ENCODE data around the gene RIPOR3.
"Not testable (repeated sequence)": the region's sequence is repeated elsewhere in the genome, so short reads cannot be mapped to it uniquely, and the experiment has no call there.

Gene RIPOR3

DNA sequence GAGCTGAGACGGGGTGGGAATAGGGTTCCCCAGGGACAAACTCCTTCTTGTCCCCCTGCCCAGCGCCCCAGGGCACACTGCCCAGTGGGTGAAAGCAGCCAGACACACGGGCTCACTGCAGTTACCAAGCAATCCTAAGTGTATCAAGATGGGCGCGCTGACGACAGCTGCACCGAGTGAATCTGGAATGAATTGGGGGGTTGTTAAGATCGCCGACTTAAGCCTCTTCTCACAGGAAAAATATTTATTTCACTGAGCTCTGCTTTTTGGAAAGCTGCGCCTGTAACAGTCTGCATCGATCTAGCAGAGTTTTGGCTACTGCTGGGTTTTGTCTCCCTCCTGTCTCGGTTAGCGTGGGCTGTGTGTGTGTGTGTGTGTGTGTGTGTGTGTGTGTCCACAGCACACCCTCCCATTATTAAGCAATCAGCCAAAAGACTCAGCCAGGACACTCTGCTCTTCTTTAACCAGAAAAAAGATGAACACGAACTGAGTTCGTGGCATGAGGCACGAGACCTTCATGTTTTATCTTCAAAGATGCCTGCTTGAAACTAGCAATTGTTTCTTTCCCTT, 35.9 kb downstream of the RIPOR3 start:
- DNase-seq (ENCODE audit: low read depth): no peak

DNA sequence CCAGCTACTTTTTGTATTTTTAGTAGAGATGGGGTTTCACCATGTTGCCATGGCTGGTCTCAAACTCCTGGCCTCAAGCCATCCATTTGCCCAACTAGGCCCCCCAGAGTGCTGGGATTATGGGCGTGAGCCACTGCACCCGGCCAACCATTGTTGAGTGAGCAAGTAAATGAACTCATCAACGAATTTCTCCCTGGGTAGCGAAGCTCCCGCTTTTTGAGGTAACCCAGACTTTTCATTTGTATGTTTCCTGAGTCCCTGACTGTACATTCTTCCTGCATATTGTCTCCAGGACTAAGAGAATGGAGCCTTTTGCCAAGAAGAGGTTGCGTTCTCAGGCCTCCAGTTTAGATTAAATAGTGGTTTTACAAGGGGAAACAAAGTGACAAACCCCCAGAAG, 36.4 kb downstream of the RIPOR3 start:
- no peak for DNase-seq (ENCODE audit: low read depth)

DNA sequence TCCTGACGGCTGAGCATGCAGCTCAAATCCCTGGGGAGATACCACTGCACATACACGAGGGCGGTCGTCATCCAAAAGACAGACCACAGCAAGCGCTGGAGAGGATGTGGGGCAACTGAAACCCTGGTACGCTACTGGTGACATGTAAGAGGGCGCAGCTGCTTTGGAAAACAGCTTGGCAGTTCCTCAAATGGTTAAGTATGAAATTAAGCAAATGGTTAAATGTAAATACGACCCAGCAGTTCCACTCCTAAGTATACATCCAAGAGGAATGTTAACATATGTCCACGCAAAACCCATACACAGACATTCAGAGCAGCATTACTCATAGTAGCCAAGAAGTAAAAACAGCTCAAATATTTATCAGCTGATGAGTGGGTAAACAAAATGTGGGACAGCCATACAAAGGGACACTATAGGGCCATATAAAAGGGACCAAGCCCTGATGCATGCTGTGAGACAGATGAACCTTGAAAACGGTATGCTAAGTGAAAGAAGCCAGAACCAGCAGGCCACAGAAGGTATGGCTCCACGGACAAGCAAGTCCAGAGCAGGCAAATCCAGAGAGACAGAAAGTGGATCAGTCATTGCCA, 38.5 kb downstream of the RIPOR3 start:
- no peak for DNase-seq (ENCODE audit: low read depth)

DNA sequence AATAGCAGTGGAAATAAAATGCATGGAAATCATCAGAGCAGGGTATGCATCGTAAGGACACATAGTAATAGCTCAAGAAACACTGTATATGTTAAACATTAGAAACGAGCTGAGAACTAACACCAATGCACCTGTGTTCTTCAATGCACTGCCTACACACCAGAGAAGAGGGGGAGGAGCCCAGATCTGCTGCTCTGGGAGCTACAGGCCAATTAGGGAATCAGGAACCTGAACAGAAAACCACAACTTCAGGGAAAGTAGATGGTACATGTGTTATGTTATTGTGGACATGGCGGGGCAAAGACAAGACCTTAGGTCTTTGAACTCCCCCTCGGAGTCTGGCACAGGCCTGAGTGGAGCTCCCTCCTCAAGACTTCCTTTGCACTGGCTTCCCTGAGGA, 39.7 kb downstream of the RIPOR3 start:
- DNase-seq (ENCODE audit: low read depth): no peak

DNA sequence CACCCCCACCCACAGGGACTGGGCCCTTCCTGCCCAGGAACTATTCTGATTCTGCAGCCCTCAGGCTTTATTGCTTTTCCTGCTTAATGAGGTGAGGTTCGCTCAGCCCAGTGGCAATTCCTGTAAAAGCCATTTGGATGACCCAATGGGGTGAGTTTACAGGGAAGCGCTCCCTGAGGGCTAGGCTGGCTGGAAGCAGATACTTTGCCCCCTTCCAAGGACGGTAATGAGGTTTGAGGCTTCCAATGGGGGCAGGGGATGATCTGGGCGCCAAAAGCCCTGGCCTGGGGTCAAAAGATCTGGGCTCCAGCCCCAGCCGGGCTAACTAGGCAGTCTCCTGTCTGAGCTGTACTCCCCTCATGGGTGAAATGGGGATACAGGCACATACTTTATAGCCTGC, 41.8 kb downstream of the RIPOR3 start:
- DNase-seq (ENCODE audit: low read depth): no peak

DNA sequence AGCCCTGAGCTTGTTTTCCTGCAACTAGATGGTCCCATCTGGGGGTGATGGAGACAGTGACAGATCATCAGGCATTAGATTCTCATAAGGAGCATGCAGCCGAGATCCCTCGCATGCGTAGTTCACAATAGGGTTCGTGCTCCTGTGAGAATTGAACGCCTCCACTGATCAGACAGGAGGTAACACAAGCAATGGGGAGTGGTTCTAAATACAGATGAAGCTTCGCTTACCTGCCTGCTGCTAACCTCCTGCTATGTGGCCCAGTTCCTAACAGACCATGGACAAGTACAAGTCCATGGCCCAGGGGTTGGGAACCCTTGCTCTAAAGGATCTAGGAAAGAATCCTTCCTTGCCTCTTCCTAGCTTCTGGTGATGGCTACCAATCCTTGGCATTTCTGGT, 42.7 kb downstream of the RIPOR3 start:
- no peak for DNase-seq (ENCODE audit: low read depth)

DNA sequence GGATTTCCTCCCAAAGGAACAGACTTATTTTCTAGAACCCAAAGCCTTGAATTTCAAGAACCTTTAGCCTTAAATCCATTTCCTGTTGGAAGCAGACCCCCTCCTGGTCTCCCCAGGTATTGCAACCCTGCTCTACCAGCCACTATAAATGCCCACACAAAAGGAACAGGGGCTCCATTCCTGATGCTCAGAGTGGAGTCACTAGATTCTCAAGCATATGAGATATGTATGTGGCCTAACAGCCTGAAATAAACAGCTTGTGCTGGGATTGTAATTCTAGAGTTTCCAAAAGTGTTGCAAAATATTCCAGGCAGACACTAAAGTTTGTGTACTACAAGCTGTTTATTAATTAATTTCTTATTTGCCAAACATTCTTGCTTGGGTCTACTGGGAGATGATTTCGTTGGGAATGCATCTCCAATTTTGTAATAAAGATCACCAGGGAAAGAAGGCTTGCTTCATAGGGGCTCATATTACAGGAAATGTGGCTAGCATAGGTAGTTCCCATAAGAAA, 44.8 kb downstream of the RIPOR3 start:
- no peak for DNase-seq (ENCODE audit: low read depth)

DNA sequence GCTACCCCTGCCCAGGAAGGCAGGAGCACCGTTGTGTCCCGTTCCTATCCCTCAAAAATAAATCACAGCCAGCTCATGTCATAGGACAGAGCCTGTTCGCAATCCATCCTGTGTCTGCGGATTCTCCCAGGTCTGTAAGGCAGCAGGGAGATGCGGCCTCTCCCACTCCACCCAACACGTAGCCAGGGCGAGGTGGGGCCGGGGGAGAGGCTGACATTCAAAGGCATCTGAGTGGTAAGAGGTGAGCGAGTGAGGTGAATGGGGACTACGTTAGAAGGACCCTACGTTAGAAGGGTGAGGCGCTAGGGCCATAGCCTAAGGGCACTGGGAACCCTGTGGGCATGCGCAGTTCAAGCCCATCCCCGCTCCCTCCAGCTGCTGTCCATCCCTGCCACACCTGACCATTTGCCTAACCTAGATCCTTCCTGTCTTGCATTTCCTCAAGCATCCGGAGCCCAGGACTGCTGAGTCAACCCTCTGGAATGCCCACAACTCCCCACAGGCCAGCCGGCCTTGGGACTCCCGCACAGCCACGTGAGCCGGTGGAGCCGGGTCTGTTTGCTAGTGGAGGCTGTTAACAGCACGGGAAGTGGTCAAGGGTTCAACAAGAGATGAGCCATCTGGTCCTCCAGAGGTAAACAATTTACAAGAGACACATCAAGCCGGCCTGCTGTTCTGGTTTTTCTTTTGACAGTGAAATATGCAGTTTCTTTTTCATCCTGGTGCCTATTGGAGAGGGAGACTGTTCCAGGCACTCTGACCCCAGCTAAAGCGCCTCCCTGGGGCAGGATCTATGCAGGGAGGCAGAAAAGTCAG, 45.9 kb downstream of the RIPOR3 start:
- no peak for DNase-seq (ENCODE audit: low read depth)

DNA sequence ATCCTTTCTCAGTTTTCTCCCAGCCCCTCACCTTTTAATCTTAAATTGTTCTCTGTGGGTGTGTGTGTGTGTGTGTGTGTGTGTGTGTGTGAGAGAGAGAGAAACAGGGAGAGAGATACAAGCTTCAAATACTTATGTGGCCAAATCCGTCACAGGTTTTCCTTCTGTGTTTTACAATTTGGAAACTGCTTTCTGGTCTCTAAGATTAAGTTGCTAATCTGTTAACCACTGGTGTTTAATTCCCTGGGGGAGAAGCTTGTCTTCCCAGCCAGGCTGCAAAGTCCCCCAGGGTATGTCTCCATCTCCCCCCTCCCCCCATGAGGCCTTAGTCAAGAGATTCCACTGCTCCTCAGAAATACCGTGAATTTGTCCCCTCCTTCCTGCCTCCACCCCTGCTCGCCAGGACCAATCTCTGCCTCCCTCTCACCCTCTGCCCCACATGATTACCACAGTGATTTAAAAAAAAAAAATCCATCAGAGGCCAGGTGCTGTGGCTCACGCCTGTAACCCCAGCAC, 49.0 kb downstream of the RIPOR3 start:
- DNase-seq (ENCODE audit: low read depth): no peak

DNA sequence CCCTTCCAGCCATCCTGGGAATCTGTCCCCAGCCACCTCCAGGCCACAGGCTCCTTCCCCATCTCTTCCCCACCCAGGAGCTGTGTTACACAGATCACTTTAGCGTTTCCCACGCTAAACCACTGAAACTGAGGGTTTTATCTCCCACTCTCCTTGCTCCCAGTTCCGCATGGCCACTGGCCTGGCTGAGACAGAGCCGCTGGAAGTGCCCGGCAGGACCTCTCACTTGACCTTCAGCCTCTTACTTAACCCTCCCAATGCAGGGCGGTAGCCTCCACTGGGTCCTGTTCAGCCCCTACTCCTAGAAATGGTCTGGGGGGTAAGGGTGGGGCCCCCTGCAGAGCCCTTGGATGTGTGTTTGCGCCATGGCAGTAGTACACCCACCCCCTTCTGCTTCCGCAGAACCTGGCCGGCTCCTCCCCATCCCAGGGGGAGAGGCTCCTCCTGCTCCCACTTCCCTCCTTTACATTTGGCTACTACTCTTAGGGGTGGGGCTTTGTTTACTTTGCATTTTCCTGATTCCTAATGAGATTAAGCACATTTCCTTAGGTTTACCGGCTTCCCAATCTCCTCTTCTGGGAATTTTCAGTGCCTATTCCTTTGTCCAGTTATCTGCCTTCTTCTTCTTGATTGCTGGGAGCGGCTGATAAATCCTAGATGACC, 49.6 kb downstream of the RIPOR3 start:
- not testable (repeated sequence) for DNase-seq (ENCODE audit: low read depth)

DNA sequence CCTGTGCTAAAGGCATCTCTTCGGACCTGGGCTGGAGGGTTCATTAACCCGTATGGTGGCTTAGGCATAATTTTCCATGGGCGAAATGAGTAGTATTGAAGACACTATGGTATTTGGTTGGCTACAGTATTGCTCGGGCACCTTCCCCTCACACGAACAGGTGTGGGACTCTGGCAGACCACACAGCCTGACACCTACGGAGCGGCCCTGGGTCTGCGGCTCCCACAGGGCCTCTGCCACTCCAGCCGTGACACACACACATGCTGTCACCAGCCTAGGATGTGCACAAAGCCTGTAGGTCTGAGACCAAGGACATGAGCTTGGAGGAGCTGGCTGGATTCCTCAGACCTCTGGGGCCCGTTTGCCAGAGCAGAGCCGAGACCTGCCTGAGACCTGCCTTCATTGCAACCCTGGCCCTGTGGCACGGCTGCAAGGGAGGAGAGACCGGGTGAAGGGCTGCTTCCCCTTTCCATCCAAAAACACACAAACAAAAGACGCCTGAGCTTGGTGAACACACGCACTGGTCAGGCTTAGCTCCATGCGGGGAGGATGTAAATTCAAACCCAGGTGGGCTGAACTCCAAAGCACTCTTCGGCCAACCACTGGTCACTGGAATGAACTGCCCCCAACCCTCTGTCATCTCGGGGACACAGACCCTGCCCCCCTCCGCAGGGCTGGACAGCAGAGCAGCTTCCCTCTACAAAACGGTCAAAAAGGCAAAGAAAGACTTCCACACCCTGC, 51.2 kb downstream of the RIPOR3 start:
- DNase-seq (ENCODE audit: low read depth): not testable (repeated sequence)

DNA sequence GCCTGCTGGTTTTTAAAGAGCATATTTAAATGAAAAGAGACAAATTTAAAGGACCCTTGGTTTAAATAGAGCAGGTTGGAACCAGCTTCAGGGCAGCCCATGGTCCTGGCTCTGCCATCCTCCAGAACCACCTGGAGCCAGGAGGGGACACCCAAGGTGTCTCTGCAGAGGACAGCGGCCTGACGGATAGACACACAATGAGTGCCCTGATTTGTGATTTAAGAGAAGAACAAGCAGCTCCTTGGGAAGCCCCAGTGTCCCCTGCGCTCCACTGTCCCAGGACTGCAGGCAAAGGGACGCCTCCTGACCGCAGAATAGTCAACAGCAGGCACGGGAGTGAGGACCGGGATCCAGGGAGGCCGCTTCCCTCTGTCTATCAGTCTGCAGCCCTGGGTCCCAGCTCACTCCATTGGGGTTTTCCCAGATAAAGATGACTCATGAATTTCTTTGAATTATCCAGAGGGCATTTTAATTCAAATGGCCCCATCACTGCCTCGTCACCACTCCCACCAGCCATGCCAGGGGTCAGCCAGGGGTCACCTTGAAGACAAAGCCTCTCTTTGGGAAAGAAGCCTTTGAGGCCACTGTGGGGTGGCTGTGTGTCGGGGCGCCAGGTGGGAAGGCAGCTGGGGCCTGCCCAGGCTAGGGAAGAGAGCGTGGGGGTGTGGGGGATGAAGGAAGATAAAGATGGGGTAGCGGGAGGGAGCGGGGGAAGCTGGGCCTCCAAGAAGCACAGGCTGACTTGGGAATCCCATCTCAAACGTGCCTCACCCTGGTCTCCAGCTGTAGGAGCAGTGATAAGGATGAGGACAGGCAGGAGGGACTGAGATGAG, 53.1 kb downstream of the RIPOR3 start:
- not testable (repeated sequence) for DNase-seq (ENCODE audit: low read depth)

DNA sequence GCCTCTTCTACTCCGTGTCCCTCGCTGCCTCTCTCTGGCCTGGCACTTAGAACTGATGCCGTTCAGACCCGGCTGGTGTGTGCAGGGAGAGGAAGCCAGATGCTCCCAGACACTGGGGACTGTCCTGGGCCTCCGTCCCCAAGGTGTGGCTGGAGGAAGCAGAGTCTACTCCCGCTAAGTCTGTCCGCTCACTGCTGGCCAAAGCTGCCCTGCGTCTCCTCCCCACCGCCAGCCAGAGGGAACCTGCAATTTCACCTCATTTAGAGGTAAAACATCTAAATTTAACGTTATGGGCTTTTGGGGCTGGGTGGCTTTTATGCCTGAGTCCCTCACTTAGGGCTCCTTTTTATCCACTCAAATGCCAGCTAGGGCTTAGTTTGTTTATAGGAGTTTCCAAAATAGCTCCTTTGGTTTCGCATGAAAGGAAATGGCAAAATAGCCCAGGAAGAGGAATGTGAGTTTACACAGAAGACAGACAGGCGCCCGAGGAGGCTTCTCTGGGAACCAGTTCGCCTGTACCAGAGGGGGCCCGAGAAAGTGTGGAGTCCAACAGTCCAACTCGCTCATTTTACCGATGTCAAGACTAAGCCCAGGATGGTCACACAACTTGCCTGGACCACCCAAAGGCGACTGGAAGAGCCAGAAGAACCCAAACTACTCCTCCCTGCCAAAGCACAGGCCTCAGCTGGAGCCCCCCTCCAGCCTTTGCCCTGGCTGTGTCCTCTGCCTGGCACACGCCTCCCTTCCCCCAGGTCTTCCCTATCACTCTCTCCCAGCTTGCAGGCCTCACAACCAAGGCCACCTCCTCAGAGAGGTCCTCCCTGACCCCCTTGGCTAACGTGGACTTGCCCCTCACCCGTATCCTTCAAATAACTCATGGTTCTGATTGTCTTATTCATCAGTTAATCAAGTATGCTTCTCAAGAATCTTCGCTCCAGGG, 54.5 kb downstream of the RIPOR3 start:
- DNase-seq (ENCODE audit: low read depth): no peak

DNA sequence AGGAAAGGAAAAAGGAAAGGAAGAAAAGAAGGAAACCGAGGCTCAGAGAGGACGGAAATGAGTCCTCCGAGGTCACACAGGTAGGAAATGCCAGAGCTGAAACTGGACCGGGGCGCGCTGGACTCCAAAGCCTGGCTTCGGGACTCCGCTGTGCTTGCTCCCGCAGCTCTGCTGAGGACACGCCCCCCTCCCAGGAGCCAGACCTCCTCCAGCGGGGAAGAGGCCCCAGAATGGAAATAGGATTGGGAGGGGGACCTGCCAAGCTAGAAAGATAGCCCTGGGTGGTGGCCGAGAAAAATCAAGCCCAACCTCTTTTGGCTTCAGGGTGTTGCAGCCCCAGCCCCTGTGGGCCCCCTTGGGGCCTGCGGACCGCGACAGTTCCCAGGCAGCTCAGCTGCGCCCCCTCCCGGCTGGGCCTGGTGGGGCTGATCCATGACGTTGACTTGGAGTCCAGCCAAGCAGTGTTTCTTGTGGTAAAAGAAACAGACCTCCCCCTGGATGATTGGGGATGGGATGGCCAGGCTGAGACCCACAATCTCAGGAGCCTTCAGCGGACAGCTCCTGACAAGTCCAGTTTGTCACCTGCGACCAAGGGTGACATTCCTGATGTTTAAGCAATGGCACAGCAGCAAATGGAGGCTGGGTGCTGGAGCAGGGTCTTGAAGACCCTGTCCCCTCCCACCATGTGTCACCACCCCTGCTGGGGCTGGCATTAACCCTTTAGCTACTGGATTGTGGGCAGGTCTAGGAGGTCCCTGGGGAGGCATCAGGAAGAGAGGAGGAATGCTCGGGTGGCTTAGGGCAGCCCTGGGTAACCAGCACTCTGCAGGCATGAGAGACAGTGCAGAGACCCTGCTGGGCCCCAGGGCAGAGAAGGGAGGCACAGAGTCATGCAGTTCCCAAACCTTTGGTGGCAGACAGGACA, 55.4 kb downstream of the RIPOR3 start:
- DNase-seq (ENCODE audit: low read depth): peak; percentile 17

DNA sequence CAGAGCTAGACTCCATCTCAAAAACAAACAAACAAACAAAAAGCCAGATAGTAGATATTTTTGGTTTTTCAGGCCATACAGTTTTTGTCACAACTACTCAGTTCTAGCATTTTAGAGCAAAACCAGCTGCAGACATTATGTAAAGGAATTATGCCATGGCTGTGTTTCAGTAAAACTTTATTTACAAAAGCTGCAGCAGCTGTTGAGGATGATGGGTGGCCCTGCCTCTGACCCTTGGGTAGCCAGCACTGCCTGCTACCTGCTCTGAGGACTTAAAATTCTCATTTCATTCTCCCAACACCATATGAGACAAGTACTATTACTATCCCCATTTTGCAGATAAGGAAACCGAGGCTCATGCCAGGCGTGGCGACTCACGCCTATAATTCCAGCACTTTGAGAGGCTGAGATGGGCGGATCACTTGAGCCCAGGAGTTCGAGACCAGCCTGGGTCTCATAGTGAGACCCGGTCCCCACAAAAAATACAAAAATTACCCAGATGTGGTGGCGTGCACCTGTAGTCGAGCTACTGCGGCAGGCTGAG, 56.3 kb downstream of the RIPOR3 start:
- no peak for DNase-seq (ENCODE audit: low read depth)

DNA sequence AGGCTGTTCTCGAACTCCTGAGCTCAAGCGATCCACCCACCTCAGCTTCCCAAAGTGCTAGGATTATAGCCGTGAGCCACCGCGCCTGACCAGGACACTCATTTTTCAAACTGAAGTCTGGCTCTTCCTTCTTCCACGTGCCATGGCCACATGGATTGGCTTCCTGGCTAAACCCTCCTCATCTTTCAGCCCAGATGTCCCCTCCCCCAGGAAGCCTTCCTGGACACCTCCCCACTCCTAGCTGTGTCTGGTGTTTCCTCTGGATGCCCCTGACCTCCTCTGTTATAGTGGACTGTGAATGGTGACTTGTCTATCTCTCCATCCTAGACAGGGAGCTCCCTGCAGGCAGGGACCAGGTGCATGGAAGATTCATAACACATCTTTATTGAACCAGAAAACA, 57.2 kb downstream of the RIPOR3 start:
- no peak for DNase-seq (ENCODE audit: low read depth)

DNA sequence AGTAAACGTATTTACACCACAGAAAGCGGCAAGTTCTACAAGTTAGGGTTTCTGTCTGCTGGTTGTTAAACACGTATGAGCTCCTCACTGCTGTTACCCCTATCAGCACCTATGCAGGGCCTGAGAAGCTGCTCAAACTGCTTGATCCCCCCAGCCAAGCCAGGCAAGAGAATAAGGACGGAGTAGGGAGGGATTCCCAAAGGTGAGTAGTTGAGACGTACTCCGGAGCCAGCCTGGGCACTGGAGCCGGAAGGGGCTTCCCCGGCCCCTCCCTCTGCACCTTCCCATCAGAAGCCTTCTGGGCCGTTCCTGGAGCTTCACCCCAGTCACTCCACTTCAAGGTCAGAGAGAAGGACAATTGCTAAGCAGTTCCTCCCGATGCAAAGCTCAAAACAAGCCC, 58.0 kb downstream of the RIPOR3 start:
- DNase-seq (ENCODE audit: low read depth): no peak

DNA sequence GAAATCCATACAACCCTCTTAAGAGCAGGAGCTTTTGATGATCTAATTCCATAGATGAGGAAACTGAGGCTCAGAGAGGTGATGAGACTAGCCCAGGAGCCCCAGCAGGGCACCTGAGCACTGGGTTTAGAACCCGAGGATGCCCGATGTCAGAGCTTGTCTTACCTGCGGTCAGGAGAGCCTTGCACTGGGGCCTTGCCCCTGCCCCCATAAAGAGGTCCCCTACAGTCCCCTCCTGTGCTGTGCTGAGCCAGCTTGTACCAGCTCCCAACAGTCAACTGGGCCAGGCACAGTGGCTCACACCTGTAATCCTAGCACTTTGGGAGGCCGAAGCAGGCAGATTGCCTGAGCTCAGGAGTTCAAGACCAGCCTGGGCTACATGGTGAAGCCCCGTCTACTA, 58.6 kb downstream of the RIPOR3 start:
- DNase-seq (ENCODE audit: low read depth): no peak

Measured in activated T-helper 1 cell treated with Interleukin-2 at 50 U/mL for 16 hours (primary cell).